GM23338 (cell line): ENCODE data around the gene IKBKE. TPM values are rescaled to one million over a fixed set of nuclear protein-coding genes. Genes with fewer than 3 reads are reported as not detected.

Experiments used
- ATAC-seq: fragments of 200-7000 bp; cut with Tn5 transposase; 3 replicates; pipeline ENCODE4 v1.9.1; 2020
- DNase-seq: peaks from one replicate; pipeline ENCODE4 v3.0.0-alpha.2; 2015; ENCODE audit warnings: low spot score
- H2AFZ ChIP-seq: fragments of 200-600 bp; sonication (generic); 2 replicates; pipeline ENCODE4 v1.8.0; 2016; ENCODE audit warnings: antibody characterized with exemption, mild to moderate bottlenecking, moderate library complexity
- H3F3A ChIP-seq: fragments of 200-600 bp; sonication (generic); replicated peaks from 2 replicates; pipeline ENCODE4 v1.8.0; 2017; ENCODE audit warnings: antibody characterized with exemption, mixed run types, low read depth
- H3K27ac ChIP-seq: fragments of 200-600 bp; sonication (generic); 2 replicates; pipeline ENCODE4 v1.6.1; 2016; ENCODE audit warnings: low read depth
- H3K27me3 ChIP-seq: fragments of 200-600 bp; sonication (generic); 2 replicates; pipeline ENCODE4 v1.8.0; 2016; ENCODE audit warnings: mild to moderate bottlenecking, mixed run types, moderate library complexity; ENCODE audit not compliant: insufficient read depth
- H3K36me3 ChIP-seq: fragments of 200-600 bp; sonication (generic); 2 replicates; pipeline ENCODE4 v1.8.0; 2016; ENCODE audit warnings: mild to moderate bottlenecking; ENCODE audit not compliant: insufficient read depth
- H3K4me1 ChIP-seq: fragments of 200-600 bp; sonication (generic); 2 replicates; pipeline ENCODE4 v1.8.0; 2016; ENCODE audit warnings: mild to moderate bottlenecking, moderate library complexity; ENCODE audit not compliant: insufficient read depth
- H3K4me2 ChIP-seq: fragments of 200-600 bp; sonication (generic); 2 replicates; pipeline ENCODE4 v1.7.1; 2017; ENCODE audit warnings: mixed run types
- H3K4me3 ChIP-seq: fragments of 200-600 bp; sonication (generic); 2 replicates; pipeline ENCODE4 v1.6.1; 2016; ENCODE audit warnings: mixed run types
- H3K79me2 ChIP-seq: fragments of 200-600 bp; sonication (generic); replicated peaks from 2 replicates; pipeline ENCODE4 v1.8.0; 2017; ENCODE audit warnings: mild to moderate bottlenecking; ENCODE audit not compliant: insufficient read depth
- H3K9me2 ChIP-seq: fragments of 200-600 bp; sonication (generic); 2 replicates; pipeline ENCODE4 v1.8.0; 2017; ENCODE audit not compliant: insufficient read depth
- H4K20me1 ChIP-seq: fragments of 200-600 bp; sonication (generic); replicated peaks from 2 replicates; pipeline ENCODE4 v1.8.0; 2017; ENCODE audit warnings: mild to moderate bottlenecking; ENCODE audit not compliant: insufficient read depth
- H3K27ac Mint-ChIP-seq: 2 replicates; pipeline ENCODE4 v1.8.0; 2020; ENCODE audit warnings: inconsistent platforms, mild to moderate bottlenecking, moderate library complexity, mixed read lengths
- H3K27me3 Mint-ChIP-seq: 3 replicates; pipeline ENCODE4 v1.8.0; 2022; ENCODE audit warnings: low read depth, mild to moderate bottlenecking, moderate library complexity, mixed read lengths, inconsistent platforms; ENCODE audit not compliant: insufficient read depth, poor library complexity
- H3K36me3 Mint-ChIP-seq: 3 replicates; pipeline ENCODE4 v1.8.0; 2021; ENCODE audit warnings: low read depth, mild to moderate bottlenecking, inconsistent platforms, moderate library complexity, mixed read lengths
- H3K4me1 Mint-ChIP-seq: 3 replicates; pipeline ENCODE4 v1.8.0; 2020; ENCODE audit warnings: mild to moderate bottlenecking, inconsistent platforms, mixed read lengths
- H3K4me3 Mint-ChIP-seq: 3 replicates; pipeline ENCODE4 v1.8.0; 2021; ENCODE audit warnings: moderate library complexity, mild to moderate bottlenecking, inconsistent platforms, mixed read lengths
- H3K9me3 Mint-ChIP-seq: 3 replicates; pipeline ENCODE4 v1.8.0; 2020; ENCODE audit warnings: moderate library complexity, mild to moderate bottlenecking, inconsistent platforms, mixed read lengths
- EZH2 ChIP-seq: fragments of 200-600 bp; sonication (generic); IDR thresholded peaks from one replicate; pipeline ENCODE4 v1.8.0; 2017; ENCODE audit warnings: antibody characterized with exemption, mild to moderate bottlenecking, low read depth; ENCODE audit not compliant: unreplicated experiment
- EZH2phosphoT487 ChIP-seq: fragments of 200-600 bp; sonication (generic); IDR thresholded peaks from one replicate; pipeline ENCODE4 v1.8.1; 2018; ENCODE audit warnings: antibody characterized with exemption; ENCODE audit not compliant: unreplicated experiment
- POLR2AphosphoS5 ChIP-seq: IDR thresholded peaks from 2 replicates; pipeline ENCODE4 v1.6.1; 2016; ENCODE audit warnings: antibody characterized with exemption, low read depth
- STAT1 ChIP-seq: IDR thresholded peaks from one replicate; pipeline ENCODE4 v1.6.1; 2016; ENCODE audit warnings: antibody characterized with exemption; ENCODE audit not compliant: unreplicated experiment
- ZNF114 ChIP-seq: fragments of 250-450 bp; sonication (Bioruptor Pico); IDR thresholded peaks from 2 replicates; pipeline ENCODE4 v1.5.0; 2020; ENCODE audit warnings: mild to moderate bottlenecking, moderate library complexity
- polyA plus RNA-seq: library from polyadenylated mRNA; unstranded; fragments of >200 nt; fragmentation: Nextera tagmentation; extraction: Ambion mirVana; gene quantifications from 2 replicates; pipeline ENCODE4 v1.2.1, GENCODE V29; 2016
- total RNA-seq: library from RNA; depleted of rRNA; stranded (reverse); fragments of >200 nt; shearing (Covaris generic); gene quantifications from 2 replicates; pipeline ENCODE4 v1.2.3, GENCODE V29; 2014
- TF ChIP-seq, protein P1 (sequence below), 2 experiments: fragments of 200-600 bp in 1 of 2; sonication (generic) in 1 of 2; conservative IDR thresholded peaks; 2 replicates each; pipeline versions ENCODE4 v1.5.1 to v1.6.1; 2016 to 2017; ENCODE audit warnings: antibody characterized with exemption in 2 of 2, low read depth in 2 of 2, mild to moderate bottlenecking in 2 of 2, moderate library complexity in 1 of 2
- TF ChIP-seq, protein P2 (sequence below): fragments of 250-450 bp; sonication (Bioruptor Pico); IDR thresholded peaks from 2 replicates; pipeline ENCODE4 v1.5.0; 2020; ENCODE audit warnings: mild to moderate bottlenecking, moderate library complexity

Gene IKBKE
- total and polyA plus RNA-seq, 2 experiments from 2014 or later: 4.8 to 11.1 TPM

DNA sequence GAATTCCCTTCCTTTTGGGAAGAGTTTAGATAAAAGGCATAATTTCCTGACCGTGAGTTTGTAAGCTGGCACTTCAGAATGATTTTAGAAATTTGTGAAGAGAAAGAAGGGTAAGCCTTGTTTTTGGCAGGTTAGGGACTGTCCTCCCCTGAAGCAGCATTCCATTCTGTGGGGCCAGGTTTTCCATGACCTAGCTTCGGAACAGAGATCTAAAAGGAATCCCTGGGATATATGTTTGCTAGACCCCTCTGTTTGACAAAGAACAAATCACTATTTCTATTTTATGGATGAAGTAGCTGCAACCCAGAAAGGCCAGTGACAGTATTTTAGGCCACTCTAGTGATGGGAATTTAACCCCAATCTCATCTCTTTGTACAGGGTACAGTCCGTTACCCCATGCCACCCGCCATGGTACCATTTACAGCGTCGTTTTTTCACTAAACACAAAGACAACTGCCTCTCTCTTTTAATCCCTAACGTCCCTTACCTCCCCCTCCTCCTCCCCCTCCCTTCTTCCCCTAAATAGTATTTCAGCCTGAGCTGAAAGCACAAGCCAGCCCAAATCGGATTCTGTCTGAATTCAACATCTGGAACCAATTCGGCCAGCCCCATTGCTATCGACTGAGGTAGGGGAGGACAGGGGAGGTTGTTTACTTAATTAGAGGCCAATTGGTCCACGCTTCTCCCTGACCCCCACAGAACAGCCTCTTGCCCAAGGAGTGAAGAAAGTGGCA, 23.4 kb upstream of the IKBKE start:
- Mint-ChIP-seq H3K27ac (no peak overlapping the region; the same call in 1 of the 2 replicates), H3K36me3 (peaks cover 35% of the 10 kb centered on the region), H3K27me3 (peaks cover 1% of the 10 kb centered on the region), H3K4me1 (no peaks in the 10 kb centered on the region), H3K9me3 (no peaks in the 10 kb centered on the region; the same call in 2 of the 3 replicates), H3K4me3 (no peak overlapping the region; the same call in 2 of the 3 replicates)
- Histone ChIP-seq H3K4me3 (no peak overlapping the region), H3K4me1 (no peaks in the 10 kb centered on the region), H3K9me2 (no peaks in the 10 kb centered on the region), H3K27ac (no peak overlapping the region), H4K20me1 (no peaks in the 10 kb centered on the region; the same call in 1 of the 2 replicates), H2AFZ (no peak overlapping the region), H3K79me2 (no peaks in the 10 kb centered on the region), H3K4me2 (no peak overlapping the region), H3K27me3 (no peaks in the 10 kb centered on the region), H3F3A (no peaks in the 10 kb centered on the region), H3K36me3 (no peaks in the 10 kb centered on the region)
- TF ChIP-seq, protein P1, sequence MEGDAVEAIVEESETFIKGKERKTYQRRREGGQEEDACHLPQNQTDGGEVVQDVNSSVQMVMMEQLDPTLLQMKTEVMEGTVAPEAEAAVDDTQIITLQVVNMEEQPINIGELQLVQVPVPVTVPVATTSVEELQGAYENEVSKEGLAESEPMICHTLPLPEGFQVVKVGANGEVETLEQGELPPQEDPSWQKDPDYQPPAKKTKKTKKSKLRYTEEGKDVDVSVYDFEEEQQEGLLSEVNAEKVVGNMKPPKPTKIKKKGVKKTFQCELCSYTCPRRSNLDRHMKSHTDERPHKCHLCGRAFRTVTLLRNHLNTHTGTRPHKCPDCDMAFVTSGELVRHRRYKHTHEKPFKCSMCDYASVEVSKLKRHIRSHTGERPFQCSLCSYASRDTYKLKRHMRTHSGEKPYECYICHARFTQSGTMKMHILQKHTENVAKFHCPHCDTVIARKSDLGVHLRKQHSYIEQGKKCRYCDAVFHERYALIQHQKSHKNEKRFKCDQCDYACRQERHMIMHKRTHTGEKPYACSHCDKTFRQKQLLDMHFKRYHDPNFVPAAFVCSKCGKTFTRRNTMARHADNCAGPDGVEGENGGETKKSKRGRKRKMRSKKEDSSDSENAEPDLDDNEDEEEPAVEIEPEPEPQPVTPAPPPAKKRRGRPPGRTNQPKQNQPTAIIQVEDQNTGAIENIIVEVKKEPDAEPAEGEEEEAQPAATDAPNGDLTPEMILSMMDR (conservative IDR thresholded peaks at IDR 0.05; ENCODE audit: low read depth in 2 of 2): no peak
- no peak for TF ChIP-seq ZNF114
- TF ChIP-seq STAT1: no peak
- DNase-seq (no peak), ATAC-seq (no peak)

DNA sequence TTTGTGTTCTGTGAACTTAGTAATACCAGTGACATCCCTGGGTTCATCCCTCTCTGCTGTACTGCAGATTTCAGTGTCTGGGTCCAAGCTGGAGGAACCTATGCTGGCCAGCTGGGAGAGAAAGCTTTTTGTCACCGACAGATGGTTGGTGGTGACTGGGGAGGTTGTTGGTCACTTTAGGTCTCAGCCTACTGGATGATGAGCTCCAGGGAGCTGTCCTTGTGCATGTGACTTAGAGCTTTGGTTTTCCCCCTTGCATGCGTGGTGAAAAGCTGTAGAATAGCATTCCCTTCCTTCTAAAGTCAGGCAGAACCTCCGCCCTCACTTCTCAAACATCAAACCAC, 22.9 kb upstream of the IKBKE start:
- ATAC-seq (no peak), DNase-seq (no peak)
- Mint-ChIP-seq H3K4me1 (no peaks in the 10 kb centered on the region), H3K9me3 (no peaks in the 10 kb centered on the region; the same call in 2 of the 3 replicates), H3K36me3 (peaks cover 37% of the 10 kb centered on the region), H3K4me3 (no peak overlapping the region), H3K27ac (no peak overlapping the region), H3K27me3 (peaks cover 1% of the 10 kb centered on the region)
- Histone ChIP-seq H3K79me2 (no peaks in the 10 kb centered on the region), H3K27me3 (no peaks in the 10 kb centered on the region), H3K27ac (no peak overlapping the region), H3K4me1 (no peaks in the 10 kb centered on the region), H2AFZ (no peak overlapping the region), H3K36me3 (0 out of 2 replicates have a peak, but pooled peaks cover 4% of the 10 kb centered on the region), H3K4me3 (no peak overlapping the region), H3K9me2 (no peaks in the 10 kb centered on the region), H3K4me2 (no peak overlapping the region), H3F3A (no peaks in the 10 kb centered on the region), H4K20me1 (no peaks in the 10 kb centered on the region; the same call in 1 of the 2 replicates)
- TF ChIP-seq ZNF114 (no peak), EZH2 (no peak), STAT1 (no peak), POLR2AphosphoS5 (no peak), EZH2phosphoT487 (no peak)
- TF ChIP-seq, protein P1 (conservative IDR thresholded peaks at IDR 0.05; ENCODE audit: low read depth in 2 of 2): no peak
- TF ChIP-seq, protein P2, sequence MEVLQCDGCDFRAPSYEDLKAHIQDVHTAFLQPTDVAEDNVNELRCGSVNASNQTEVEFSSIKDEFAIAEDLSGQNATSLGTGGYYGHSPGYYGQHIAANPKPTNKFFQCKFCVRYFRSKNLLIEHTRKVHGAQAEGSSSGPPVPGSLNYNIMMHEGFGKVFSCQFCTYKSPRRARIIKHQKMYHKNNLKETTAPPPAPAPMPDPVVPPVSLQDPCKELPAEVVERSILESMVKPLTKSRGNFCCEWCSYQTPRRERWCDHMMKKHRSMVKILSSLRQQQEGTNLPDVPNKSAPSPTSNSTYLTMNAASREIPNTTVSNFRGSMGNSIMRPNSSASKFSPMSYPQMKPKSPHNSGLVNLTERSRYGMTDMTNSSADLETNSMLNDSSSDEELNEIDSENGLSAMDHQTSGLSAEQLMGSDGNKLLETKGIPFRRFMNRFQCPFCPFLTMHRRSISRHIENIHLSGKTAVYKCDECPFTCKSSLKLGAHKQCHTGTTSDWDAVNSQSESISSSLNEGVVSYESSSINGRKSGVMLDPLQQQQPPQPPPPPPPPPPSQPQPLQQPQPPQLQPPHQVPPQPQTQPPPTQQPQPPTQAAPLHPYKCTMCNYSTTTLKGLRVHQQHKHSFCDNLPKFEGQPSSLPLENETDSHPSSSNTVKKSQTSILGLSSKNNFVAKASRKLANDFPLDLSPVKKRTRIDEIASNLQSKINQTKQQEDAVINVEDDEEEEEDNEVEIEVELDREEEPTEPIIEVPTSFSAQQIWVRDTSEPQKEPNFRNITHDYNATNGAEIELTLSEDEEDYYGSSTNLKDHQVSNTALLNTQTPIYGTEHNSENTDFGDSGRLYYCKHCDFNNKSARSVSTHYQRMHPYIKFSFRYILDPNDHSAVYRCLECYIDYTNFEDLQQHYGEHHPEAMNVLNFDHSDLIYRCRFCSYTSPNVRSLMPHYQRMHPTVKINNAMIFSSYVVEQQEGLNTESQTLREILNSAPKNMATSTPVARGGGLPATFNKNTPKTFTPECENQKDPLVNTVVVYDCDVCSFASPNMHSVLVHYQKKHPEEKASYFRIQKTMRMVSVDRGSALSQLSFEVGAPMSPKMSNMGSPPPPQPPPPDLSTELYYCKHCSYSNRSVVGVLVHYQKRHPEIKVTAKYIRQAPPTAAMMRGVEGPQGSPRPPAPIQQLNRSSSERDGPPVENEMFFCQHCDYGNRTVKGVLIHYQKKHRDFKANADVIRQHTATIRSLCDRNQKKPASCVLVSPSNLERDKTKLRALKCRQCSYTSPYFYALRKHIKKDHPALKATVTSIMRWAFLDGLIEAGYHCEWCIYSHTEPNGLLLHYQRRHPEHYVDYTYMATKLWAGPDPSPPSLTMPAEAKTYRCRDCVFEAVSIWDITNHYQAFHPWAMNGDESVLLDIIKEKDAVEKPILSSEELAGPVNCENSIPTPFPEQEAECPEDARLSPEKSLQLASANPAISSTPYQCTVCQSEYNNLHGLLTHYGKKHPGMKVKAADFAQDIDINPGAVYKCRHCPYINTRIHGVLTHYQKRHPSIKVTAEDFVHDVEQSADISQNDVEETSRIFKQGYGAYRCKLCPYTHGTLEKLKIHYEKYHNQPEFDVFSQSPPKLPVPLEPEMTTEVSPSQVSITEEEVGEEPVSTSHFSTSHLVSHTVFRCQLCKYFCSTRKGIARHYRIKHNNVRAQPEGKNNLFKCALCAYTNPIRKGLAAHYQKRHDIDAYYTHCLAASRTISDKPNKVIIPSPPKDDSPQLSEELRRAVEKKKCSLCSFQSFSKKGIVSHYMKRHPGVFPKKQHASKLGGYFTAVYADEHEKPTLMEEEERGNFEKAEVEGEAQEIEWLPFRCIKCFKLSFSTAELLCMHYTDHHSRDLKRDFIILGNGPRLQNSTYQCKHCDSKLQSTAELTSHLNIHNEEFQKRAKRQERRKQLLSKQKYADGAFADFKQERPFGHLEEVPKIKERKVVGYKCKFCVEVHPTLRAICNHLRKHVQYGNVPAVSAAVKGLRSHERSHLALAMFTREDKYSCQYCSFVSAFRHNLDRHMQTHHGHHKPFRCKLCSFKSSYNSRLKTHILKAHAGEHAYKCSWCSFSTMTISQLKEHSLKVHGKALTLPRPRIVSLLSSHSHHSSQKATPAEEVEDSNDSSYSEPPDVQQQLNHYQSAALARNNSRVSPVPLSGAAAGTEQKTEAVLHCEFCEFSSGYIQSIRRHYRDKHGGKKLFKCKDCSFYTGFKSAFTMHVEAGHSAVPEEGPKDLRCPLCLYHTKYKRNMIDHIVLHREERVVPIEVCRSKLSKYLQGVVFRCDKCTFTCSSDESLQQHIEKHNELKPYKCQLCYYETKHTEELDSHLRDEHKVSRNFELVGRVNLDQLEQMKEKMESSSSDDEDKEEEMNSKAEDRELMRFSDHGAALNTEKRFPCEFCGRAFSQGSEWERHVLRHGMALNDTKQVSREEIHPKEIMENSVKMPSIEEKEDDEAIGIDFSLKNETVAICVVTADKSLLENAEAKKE (CRISPR knock-in tag): no peak
